Esophagus (tissue), 2 donors: ENCODE data around the gene GAGE13. TPM values are rescaled to one million over a fixed set of nuclear protein-coding genes. Genes with fewer than 3 reads are reported as not detected.
"Not testable (repeated sequence)": the region's sequence is repeated elsewhere in the genome, so short reads cannot be mapped to it uniquely, and the experiment has no call there.

ENCODE experiments used
- H3K27ac ChIP-seq, 2 donors: one replicate each; pipeline ENCODE4 v1.5.1; 2013; ENCODE audit warnings: low read depth in 2 of 2, mild to moderate bottlenecking in 2 of 2, inconsistent platforms in 1 of 2, low read length in 1 of 2, moderate library complexity in 1 of 2
- H3K27me3 ChIP-seq, 2 donors: one replicate each; pipeline ENCODE4 v1.6.1; 2013; ENCODE audit warnings: low read length in 2 of 2, control low read depth in 1 of 2, mild to moderate bottlenecking in 1 of 2; ENCODE audit not compliant: insufficient read depth in 2 of 2, control insufficient read depth in 1 of 2
- H3K36me3 ChIP-seq, 2 donors: one replicate each; pipeline ENCODE4 v1.6.1; 2013; ENCODE audit warnings: low read length in 1 of 2; ENCODE audit not compliant: control insufficient read depth in 2 of 2, insufficient read depth in 2 of 2
- H3K4me1 ChIP-seq, 2 donors: one replicate each; pipeline ENCODE4 v1.6.1; 2013; ENCODE audit warnings: low read length in 1 of 2; ENCODE audit not compliant: control insufficient read depth in 2 of 2, insufficient read depth in 2 of 2
- H3K4me3 ChIP-seq, 2 donors: one replicate each; pipeline ENCODE4 v1.5.1; 2013; ENCODE audit warnings: low read length in 2 of 2, mild to moderate bottlenecking in 2 of 2, low read depth in 1 of 2, moderate library complexity in 1 of 2
- H3K9me3 ChIP-seq, 2 donors: one replicate each; pipeline ENCODE4 v1.6.1; 2013; ENCODE audit warnings: mild to moderate bottlenecking in 2 of 2, low read depth in 1 of 2, low read length in 1 of 2, moderate library complexity in 1 of 2; ENCODE audit not compliant: control insufficient read depth in 2 of 2, insufficient read depth in 1 of 2
- WGBS, 2 donors: extraction: QIAGEN DNeasy Blood & Tissue Kit; methylation state at CpG; one replicate each; pipeline ENCODE4 v1.1.7; 2013; 5-methylcytosine and 5-hydroxymethylcytosine counted together
- polyA plus RNA-seq, 2 donors: library from polyadenylated mRNA; stranded (reverse); fragments of 200-250 nt; gene quantifications; one replicate each; pipeline ENCODE4 v1.2.3, GENCODE V29; 2013
- donor health status: healthy with polysubstance abuse.
- donor health status: Bipolar disorder and iron deficiency.

The GAGE13 gene, protein sequence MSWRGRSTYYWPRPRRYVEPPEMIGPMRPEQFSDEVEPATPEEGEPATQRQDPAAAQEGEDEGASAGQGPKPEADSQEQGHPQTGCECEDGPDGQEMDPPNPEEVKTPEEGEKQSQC
- polyA plus RNA-seq: not detected

DNA sequence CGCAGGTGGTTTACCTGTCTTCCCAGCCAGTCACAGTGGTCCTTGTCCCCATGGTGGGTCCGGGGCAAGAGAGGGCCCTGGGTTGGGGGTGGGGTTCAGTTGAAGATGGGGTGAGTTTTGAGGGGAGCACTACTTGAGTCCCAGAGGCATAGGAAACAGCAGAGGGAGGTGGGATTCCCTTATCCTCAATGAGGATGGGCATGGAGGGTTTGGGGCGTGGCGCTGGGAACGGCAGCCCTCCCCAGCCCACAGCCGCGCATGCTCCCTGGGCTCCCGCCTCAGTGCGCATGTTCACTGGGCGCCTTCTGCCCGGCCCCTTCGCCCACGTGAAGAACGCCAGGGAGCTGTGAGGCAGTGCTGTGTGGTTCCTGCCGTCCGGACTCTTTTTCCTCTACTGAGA, at the start of gene GAGE13:
Gene GAGE13 (plus strand): TSS at position 301 of the 400 bp plus-strand sequence. CDS start 1,156 bp downstream, outside the sequence.
- not testable (repeated sequence) for H3K27me3 ChIP-seq, H3K4me3 ChIP-seq, H3K4me1 ChIP-seq, H3K27ac ChIP-seq, H3K36me3 ChIP-seq, H3K9me3 ChIP-seq
- no CpG with 5 or more reads among the region's 16 CpGs for WGBS, 2 donors

DNA sequence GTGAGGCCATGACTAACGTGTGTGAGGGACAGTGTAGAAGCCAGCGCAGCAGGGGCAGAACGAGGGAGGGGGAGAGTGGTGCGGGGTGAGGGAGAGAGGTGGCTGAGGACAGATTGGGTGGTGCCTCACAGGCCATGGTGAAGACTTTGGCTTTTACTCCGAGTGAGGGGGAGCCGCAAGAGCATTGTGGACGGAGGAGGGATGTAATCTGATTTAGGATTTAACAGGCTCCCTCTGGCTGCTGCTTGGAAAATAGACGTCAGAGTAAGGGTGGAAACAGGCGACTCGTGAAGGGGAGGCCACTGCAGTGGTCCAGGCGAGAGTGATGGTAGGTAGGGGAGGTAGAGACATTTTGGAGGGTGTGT, 48.8 kb upstream of the GAGE13 start:
- 42% methylated on average over 11 of the region's 11 CpGs for WGBS, 2 donors
- no peaks in the 10 kb centered on the region for H3K27me3 ChIP-seq
- H3K4me1 ChIP-seq: no peaks in the 10 kb centered on the region
- no peaks in the 10 kb centered on the region for H3K36me3 ChIP-seq
- H3K27ac ChIP-seq: no peak overlapping the region
- no peak overlapping the region for H3K4me3 ChIP-seq
- no peaks in the 10 kb centered on the region for H3K9me3 ChIP-seq

DNA sequence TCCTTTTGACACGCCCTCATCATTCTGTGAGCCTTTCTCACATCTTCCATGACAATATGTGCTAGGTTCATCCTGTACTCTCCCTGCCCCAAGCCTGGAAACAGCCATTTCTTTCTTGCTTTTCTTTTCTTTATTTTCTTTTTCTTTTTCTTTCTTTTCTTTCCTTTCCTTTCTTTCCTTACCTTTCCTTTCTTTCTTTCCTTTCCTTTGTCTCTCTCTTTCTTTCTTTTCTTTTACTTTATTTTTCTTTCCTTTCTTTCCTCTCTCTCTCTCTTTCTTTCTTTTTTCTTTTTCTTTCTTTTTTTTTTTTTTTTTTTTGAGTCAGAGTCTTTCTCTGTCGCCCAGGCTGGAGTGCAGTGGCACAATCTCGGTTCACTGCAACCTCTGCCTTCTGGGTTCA, 47.2 kb upstream of the GAGE13 start:
- Histone ChIP-seq H3K36me3 (no peaks in the 10 kb centered on the region), H3K9me3 (no peaks in the 10 kb centered on the region), H3K4me1 (no peaks in the 10 kb centered on the region), H3K27me3 (no peaks in the 10 kb centered on the region), H3K27ac (no peak overlapping the region), H3K4me3 (no peak overlapping the region)
- WGBS, 2 donors: 76 to 95% methylated on average over 3 of the region's 3 CpGs

DNA sequence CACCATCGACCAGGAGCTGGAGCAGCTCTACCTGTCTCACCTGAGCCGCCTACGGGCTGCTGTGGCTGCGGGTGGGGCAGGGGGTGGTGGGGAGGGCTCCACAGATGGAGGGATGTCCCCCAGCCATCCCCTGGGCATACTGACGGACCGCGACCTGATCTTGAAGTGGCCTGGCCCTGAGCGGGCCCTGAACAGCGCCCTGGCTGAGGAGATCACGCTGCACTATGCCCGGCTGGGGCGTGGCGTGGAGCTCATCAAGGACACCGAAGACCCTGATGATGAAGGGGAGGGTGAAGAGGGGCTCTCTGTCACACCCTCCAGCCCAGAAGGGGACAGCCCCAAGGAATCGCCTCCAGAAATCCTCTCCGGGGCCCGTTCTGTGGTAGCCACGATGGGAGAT, 45.2 kb upstream of the GAGE13 start:
- 92 to 97% methylated on average over 18 of the region's 18 CpGs for WGBS, 2 donors
- Histone ChIP-seq H3K27ac (no peak overlapping the region), H3K27me3 (no peaks in the 10 kb centered on the region), H3K4me3 (no peak overlapping the region), H3K36me3 (no peaks in the 10 kb centered on the region), H3K9me3 (no peaks in the 10 kb centered on the region), H3K4me1 (no peaks in the 10 kb centered on the region)

DNA sequence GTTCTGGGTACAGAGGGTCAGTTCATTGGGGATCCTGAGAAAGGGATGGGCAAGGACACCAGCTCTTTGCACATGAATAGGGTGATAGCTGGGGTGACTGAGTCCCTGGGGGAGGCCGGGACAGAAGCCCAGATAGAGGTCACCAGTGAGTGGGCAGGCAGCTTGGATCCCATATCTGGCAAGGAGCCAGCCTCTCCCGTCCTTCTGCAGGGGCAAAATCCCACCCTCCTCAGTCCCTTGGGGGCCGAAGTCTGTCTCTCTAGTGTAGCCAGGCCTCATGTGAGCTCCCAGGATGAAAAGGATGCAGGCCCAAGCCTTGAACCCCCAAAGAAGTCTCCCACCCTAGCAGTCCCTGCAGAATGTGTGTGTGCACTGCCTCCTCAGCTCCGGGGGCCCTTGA, 44.8 kb upstream of the GAGE13 start:
- no peaks in the 10 kb centered on the region for H3K9me3 ChIP-seq
- H3K27ac ChIP-seq: no peak overlapping the region
- WGBS, 2 donors: 73 to 84% methylated on average over 4 of the region's 4 CpGs
- no peaks in the 10 kb centered on the region for H3K27me3 ChIP-seq
- no peaks in the 10 kb centered on the region for H3K4me1 ChIP-seq
- H3K36me3 ChIP-seq: no peaks in the 10 kb centered on the region
- no peak overlapping the region for H3K4me3 ChIP-seq

DNA sequence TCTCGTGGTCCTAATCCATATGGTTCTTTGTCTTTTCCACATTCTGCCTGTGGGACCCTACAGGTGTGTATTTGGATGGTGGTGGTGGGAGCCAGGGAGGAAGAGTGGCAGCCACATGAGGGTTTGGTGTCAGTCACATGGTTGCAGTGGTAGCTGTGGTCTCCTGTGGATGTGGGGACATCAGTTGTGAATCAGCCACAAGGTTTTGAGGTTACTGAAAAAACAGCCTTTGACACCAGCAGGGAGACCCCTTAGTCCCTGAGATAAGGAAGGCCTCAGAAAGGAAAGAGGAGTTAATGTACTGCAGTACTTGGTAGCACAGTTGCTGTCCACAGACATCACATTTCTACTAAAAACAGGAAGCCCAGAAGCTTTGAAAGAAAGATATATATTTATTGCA, 43.7 kb upstream of the GAGE13 start:
- Histone ChIP-seq H3K4me1 (no peaks in the 10 kb centered on the region), H3K9me3 (no peaks in the 10 kb centered on the region), H3K27me3 (no peaks in the 10 kb centered on the region), H3K36me3 (no peaks in the 10 kb centered on the region), H3K27ac (no peak overlapping the region), H3K4me3 (no peak overlapping the region)
- WGBS, 2 donors: 86 to 88% methylated on average over 1 of the region's 1 CpG

DNA sequence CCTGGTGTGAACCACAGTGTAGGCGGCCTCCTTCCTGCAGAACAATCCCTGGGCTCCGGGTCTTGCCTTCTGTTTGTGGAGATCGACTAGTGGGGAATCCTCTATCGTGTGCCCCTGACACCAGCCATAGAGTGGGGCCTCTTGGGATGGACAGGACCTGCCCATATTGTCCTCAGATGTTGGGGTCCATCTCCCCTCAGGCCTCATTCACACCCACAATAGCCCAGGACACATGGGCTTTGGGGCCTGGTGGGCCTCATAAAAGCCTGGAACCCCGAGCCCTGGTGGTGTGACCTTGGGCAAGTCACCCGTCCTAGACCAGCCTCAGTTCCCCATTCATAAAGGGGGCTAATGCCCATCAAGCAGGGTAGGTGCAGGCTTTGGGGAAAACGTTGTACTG, 41.2 kb upstream of the GAGE13 start:
- H3K4me3 ChIP-seq: no peak overlapping the region
- no peaks in the 10 kb centered on the region for H3K9me3 ChIP-seq
- no peak overlapping the region for H3K27ac ChIP-seq
- no peaks in the 10 kb centered on the region for H3K27me3 ChIP-seq
- H3K4me1 ChIP-seq: no peaks in the 10 kb centered on the region
- no peaks in the 10 kb centered on the region for H3K36me3 ChIP-seq
- 67 to 78% methylated on average over 7 of the region's 7 CpGs for WGBS, 2 donors

DNA sequence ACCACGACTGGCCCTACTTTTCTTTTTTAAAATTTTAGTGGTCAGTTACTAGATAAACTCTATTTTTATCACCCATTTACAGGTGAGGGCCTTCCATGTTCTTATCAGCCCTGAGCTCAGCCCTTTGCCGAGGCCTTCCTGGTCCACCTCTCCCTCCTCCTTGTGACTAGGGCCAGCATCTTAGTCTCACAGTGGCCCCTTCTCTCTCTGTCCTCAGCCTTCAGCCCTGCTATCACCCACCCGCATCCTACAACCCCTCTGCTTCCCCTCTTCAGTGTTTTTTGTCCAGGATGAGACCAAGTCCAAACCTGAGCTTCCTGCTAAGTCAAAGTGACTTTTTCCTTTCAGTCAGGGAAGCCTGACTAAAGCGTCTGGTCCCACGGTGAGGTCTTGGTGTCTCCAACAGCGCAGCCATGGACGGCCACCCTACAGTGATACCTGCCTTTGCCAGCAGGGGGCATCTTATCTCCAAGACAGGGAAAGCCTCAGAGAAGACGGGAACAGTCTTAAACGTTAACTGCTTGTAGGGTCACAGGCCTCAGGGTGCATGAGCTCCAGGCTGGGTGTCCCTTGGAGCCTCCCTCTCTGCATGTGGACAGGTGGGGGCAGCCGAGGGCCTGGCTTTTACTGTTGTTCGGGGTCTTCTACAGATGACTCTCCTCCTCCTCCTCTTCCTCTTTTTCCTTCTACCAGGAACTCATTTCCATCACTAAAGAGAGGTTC, 39.6 kb upstream of the GAGE13 start:
- WGBS, 2 donors: 18 to 37% methylated on average over 11 of the region's 11 CpGs
- H3K9me3 ChIP-seq: no peaks in the 10 kb centered on the region
- H3K27me3 ChIP-seq: no peaks in the 10 kb centered on the region
- no peaks in the 10 kb centered on the region for H3K36me3 ChIP-seq
- no peak overlapping the region for H3K27ac ChIP-seq
- no peak overlapping the region for H3K4me3 ChIP-seq
- H3K4me1 ChIP-seq: no peaks in the 10 kb centered on the region

DNA sequence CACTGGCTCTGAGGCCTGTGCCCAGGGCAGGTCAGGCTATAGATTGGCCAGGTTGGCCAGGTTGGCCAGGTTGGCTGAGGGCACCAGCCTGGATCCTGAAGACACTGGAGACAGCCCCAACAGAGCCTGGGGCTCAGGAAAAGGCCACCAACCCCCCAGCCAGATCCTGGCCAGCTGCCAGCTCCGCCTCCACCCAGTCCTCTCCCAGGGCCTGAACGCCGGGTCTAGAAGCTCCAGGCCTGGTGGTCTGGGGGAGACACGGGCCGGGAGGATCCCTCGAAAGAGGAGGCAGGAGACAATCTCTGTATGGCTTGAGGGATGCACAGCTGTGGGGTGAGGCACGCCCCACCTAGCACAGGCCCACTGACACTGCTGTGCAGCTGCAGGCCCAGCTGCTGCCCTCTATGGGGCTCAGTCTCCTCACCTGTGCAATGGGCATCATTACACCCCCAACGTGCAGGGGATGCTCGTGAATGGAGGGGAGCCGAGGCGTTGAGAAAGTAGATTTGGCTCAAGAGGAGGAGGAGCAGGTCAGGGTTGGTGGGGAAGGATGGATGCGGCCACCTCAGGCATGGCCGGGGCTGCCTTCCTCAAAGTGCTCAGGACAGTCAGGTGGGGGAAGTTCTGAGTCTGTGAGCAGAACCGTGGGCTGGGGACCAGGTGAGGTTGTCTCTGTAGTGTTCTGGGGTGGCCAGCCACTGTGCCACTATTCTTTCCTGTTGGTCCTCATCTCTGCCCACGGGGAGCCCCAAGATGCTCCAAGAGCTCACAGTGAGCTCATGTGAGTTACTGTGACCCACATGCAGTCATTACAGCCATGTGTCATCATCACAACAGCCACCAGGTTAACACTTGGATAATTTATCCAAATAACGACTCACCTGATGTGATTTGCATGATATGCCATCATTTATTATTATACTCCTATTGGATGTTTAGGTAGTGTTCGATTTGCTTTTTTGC, 38.7 kb upstream of the GAGE13 start:
- H3K36me3 ChIP-seq: no peaks in the 10 kb centered on the region
- no peaks in the 10 kb centered on the region for H3K9me3 ChIP-seq
- no peak overlapping the region for H3K4me3 ChIP-seq
- H3K27ac ChIP-seq: no peak overlapping the region
- 78% methylated on average over 17 of the region's 17 CpGs for WGBS, 2 donors
- H3K27me3 ChIP-seq: no peaks in the 10 kb centered on the region
- no peaks in the 10 kb centered on the region for H3K4me1 ChIP-seq
